Cardiac muscle cell (in vitro differentiated cells and primary cell): ENCODE data around the gene PUSL1. TPM values are rescaled to one million over a fixed set of nuclear protein-coding genes. Genes with fewer than 3 reads are reported as not detected.

ENCODE experiments used
- DNase-seq, 2 donors: peaks; one replicate each; pipeline versions ENCODE4 v3.0.0 to v3.0.0-alpha.2; 2010 to 2017; ENCODE audit warnings: low read depth in 1 of 2, low spot score in 1 of 2
- H3K27ac ChIP-seq: fragments of 200-600 bp; sonication (generic); 2 replicates; pipeline ENCODE4 v1.5.1; 2016
- H3K27me3 ChIP-seq: fragments of 200-600 bp; sonication (generic); 2 replicates; pipeline ENCODE4 v1.6.0; 2016; ENCODE audit warnings: control low read depth
- H3K36me3 ChIP-seq: fragments of 200-600 bp; sonication (generic); 2 replicates; pipeline ENCODE4 v1.5.1; 2016; ENCODE audit warnings: control low read depth
- H3K4me1 ChIP-seq: fragments of 200-600 bp; sonication (generic); 2 replicates; pipeline ENCODE4 v1.8.1; 2017; ENCODE audit warnings: low read depth, mild to moderate bottlenecking, mixed run types
- H3K4me3 ChIP-seq: fragments of 200-600 bp; sonication (generic); 2 replicates; pipeline ENCODE4 v1.5.1; 2016; ENCODE audit warnings: mild to moderate bottlenecking
- H3K9me3 ChIP-seq: fragments of 200-600 bp; sonication (generic); 2 replicates; pipeline ENCODE4 v1.5.1; 2017; ENCODE audit warnings: low read depth, mild to moderate bottlenecking, control low read depth
- polyA plus RNA-seq: library from polyadenylated mRNA; unstranded; fragments of >200 nt; fragmentation: Nextera tagmentation; extraction: Ambion mirVana; gene quantifications from 2 replicates; pipeline ENCODE4 v1.2.1, GENCODE V29; 2016
- total RNA-seq: library from RNA; depleted of rRNA; stranded (reverse); fragments of >200 nt; gene quantifications from 2 replicates; pipeline ENCODE4 v1.2.3, GENCODE V29; 2016
- TF ChIP-seq, protein P1 (sequence below): IDR thresholded peaks from 2 replicates; pipeline ENCODE4 v1.5.1; 2012; ENCODE audit warnings: low read depth, mild to moderate bottlenecking, low read length

Gene PUSL1
- total and polyA plus RNA-seq, 2 experiments from 2014 or later, result 18.7 to 25.0 TPM

- no peaks in the 10 kb centered on the region for H3K9me3 ChIP-seq
- peak in 1 of 2 donors; percentile 23 for DNase-seq
- peak overlapping the region; percentile 90 for H3K4me3 ChIP-seq
- H3K4me1 ChIP-seq, result peaks cover 18% of the 10 kb centered on the region
- H3K36me3 ChIP-seq, result peaks cover 6% of the 10 kb centered on the region
- TF ChIP-seq, protein P1, sequence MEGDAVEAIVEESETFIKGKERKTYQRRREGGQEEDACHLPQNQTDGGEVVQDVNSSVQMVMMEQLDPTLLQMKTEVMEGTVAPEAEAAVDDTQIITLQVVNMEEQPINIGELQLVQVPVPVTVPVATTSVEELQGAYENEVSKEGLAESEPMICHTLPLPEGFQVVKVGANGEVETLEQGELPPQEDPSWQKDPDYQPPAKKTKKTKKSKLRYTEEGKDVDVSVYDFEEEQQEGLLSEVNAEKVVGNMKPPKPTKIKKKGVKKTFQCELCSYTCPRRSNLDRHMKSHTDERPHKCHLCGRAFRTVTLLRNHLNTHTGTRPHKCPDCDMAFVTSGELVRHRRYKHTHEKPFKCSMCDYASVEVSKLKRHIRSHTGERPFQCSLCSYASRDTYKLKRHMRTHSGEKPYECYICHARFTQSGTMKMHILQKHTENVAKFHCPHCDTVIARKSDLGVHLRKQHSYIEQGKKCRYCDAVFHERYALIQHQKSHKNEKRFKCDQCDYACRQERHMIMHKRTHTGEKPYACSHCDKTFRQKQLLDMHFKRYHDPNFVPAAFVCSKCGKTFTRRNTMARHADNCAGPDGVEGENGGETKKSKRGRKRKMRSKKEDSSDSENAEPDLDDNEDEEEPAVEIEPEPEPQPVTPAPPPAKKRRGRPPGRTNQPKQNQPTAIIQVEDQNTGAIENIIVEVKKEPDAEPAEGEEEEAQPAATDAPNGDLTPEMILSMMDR, result no peak
- peak overlapping the region; percentile 51 for H3K27ac ChIP-seq
- no peaks in the 10 kb centered on the region for H3K27me3 ChIP-seq
Measured at GRCh38 chr1:1307261-1307922, 1.0 kb upstream of the PUSL1 start.

- H3K27ac ChIP-seq, result no peak overlapping the region
Measured at GRCh38 chr1:1308756-1309250, 406 bp downstream of the PUSL1 start.

DNA sequence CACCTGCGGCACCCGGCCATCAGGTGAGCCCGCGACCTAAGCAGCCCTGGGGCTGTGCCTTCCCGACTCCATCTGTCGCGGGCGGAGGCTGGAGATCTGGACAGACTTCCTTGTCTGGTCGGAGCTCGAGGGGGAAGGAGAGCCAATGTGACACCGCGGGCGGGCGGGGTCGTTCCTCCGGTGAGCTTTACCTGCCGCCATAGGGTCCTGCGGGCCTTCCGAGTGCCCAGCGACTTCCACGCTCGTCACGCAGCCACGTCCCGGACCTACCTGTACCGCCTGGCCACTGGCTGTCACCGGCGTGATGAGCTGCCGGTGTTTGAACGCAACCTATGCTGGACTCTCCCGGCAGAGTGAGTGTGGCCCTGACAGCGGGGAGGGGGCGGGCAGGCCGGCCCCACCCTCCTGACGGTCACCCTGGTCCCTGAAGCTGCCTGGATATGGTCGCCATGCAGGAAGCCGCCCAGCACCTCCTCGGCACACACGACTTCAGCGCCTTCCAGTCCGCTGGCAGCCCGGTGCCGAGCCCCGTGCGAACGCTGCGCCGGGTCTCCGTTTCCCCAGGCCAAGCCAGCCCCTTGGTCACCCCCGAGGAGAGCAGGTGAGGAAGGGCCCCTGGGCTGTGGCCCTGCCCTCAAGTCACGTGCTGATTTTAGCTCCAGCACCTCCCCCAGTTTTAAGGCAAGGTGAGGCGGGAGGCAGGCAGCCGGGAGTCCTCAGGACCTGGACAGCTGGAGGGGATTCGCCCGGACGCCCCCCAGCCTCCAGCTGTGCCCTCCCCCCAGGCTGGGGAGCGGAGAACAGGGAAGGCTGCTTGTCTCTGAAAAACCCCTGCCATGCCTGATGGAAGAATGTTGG lies 1.1 kb downstream of the PUSL1 start:
- Histone ChIP-seq H3K27ac (no peak overlapping the region), H3K4me1 (peaks cover 18% of the 10 kb centered on the region), H3K36me3 (peaks cover 9% of the 10 kb centered on the region), H3K9me3 (no peaks in the 10 kb centered on the region), H3K27me3 (no peaks in the 10 kb centered on the region), H3K4me3 (peak overlapping the region; percentile 70)
- TF ChIP-seq, protein P1, result no peak
- DNase-seq, result no peak

More at GRCh38 chr1:1308756-1309250, 406 bp downstream of the PUSL1 start:
- H3K27me3 ChIP-seq, result no peaks in the 10 kb centered on the region
- TF ChIP-seq, protein P1, result no peak
- no peak for DNase-seq
- H3K36me3 ChIP-seq, result peaks cover 9% of the 10 kb centered on the region
- peak overlapping the region; percentile 70 for H3K4me3 ChIP-seq
- peaks cover 18% of the 10 kb centered on the region for H3K4me1 ChIP-seq
- H3K9me3 ChIP-seq, result no peaks in the 10 kb centered on the region

GRCh38 chr1:1310109-1310385 lies 1.6 kb downstream of the PUSL1 start:
- peaks cover 9% of the 10 kb centered on the region for H3K36me3 ChIP-seq
- no peaks in the 10 kb centered on the region for H3K27me3 ChIP-seq
- TF ChIP-seq, protein P1, result no peak
- no peaks in the 10 kb centered on the region for H3K9me3 ChIP-seq
- peaks cover 18% of the 10 kb centered on the region for H3K4me1 ChIP-seq
- no peak overlapping the region for H3K27ac ChIP-seq
- H3K4me3 ChIP-seq, result no peak overlapping the region
- no peak for DNase-seq

GRCh38 chr1:1310476-1311053 lies 2.2 kb downstream of the PUSL1 start:
- TF ChIP-seq, protein P1, result no peak
- H3K9me3 ChIP-seq, result no peaks in the 10 kb centered on the region
- no peak for DNase-seq
- no peaks in the 10 kb centered on the region for H3K27me3 ChIP-seq
- H3K4me3 ChIP-seq, result no peak overlapping the region
- H3K27ac ChIP-seq, result no peak overlapping the region
- peaks cover 9% of the 10 kb centered on the region for H3K36me3 ChIP-seq
- H3K4me1 ChIP-seq, result peaks cover 15% of the 10 kb centered on the region
